ENCODE measurements around the gene RNF208.

DNA sequence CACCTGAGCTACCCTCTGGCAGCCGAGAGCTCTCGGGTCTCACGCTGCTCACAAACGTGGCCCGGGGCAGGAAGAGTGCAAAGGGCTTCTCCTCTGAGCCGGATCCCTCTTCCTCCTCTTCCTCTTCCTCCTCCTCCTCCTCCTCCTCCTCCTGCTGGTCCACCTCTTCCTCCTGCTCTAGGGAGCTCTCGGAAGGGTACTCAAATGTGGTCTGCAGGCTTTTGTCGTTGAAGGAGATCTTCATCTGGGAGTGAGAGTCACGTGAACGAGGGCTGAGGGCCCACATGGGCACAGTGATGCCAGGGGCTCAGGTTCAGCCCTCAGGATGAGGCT lies 29.6 kb downstream of the RNF208 start:
- no peak for TF ChIP-seq SMC3 (IDR thresholded peaks at IDR 0.05; ENCODE audit: low read depth, low read length)
- TF ChIP-seq, protein P1, sequence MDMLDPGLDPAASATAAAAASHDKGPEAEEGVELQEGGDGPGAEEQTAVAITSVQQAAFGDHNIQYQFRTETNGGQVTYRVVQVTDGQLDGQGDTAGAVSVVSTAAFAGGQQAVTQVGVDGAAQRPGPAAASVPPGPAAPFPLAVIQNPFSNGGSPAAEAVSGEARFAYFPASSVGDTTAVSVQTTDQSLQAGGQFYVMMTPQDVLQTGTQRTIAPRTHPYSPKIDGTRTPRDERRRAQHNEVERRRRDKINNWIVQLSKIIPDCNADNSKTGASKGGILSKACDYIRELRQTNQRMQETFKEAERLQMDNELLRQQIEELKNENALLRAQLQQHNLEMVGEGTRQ (IDR thresholded peaks at IDR 0.05; ENCODE audit: low read depth, low read length) = no peak
- TF ChIP-seq, protein P2, sequence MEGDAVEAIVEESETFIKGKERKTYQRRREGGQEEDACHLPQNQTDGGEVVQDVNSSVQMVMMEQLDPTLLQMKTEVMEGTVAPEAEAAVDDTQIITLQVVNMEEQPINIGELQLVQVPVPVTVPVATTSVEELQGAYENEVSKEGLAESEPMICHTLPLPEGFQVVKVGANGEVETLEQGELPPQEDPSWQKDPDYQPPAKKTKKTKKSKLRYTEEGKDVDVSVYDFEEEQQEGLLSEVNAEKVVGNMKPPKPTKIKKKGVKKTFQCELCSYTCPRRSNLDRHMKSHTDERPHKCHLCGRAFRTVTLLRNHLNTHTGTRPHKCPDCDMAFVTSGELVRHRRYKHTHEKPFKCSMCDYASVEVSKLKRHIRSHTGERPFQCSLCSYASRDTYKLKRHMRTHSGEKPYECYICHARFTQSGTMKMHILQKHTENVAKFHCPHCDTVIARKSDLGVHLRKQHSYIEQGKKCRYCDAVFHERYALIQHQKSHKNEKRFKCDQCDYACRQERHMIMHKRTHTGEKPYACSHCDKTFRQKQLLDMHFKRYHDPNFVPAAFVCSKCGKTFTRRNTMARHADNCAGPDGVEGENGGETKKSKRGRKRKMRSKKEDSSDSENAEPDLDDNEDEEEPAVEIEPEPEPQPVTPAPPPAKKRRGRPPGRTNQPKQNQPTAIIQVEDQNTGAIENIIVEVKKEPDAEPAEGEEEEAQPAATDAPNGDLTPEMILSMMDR (conservative IDR thresholded peaks at IDR 0.05; ENCODE audit: low read depth, low read length) = no peak
